Measurements from ENCODE around the gene STYXL2.

The STYXL2 gene

DNA sequence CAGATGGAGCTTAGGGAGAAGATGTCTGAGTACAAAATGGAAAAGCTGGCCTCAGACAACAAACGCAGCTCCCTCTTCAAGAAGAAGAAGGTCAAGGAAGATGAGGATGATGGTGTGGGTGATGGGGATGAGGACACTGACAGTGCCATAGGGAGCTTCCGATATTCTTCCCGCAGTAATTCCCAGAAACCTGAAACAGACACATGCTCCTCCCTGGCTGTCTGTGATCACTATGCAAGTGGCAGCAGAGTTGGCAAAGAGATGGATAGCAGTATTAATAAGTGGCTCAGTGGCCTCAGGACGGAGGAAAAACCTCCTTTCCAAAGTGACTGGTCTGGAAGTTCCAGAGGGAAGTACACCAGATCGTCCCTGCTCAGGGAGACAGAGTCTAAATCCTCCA lies 33.8 kb downstream of the STYXL2 start:
- H3K4me3 ChIP-seq (ENCODE audit: low read depth, low read length), result no peak overlapping the region
- H3K36me3 ChIP-seq (ENCODE audit: control insufficient read depth, insufficient read depth, low read length), result no peaks in the 10 kb centered on the region
- H3K4me1 ChIP-seq (ENCODE audit: control insufficient read depth, insufficient read depth, low read length), result peaks cover 1% of the 10 kb centered on the region
- no peak overlapping the region for H3K9ac ChIP-seq (ENCODE audit: low read depth, low read length)
- no peaks in the 10 kb centered on the region for H3K9me3 ChIP-seq (ENCODE audit: control insufficient read depth, insufficient read depth, low read length)
- H3K27me3 ChIP-seq (ENCODE audit: control insufficient read depth, insufficient read depth, low read length), result peaks cover 2% of the 10 kb centered on the region

GRCh38 chr1:167128261-167129227 lies 34.7 kb downstream of the STYXL2 start:
- Histone ChIP-seq H3K9me3 (ENCODE audit: control insufficient read depth, insufficient read depth, low read length) (no peaks in the 10 kb centered on the region), H3K36me3 (ENCODE audit: control insufficient read depth, insufficient read depth, low read length) (no peaks in the 10 kb centered on the region), H3K4me3 (ENCODE audit: low read depth, low read length) (no peak overlapping the region), H3K27me3 (ENCODE audit: control insufficient read depth, insufficient read depth, low read length) (peaks cover 2% of the 10 kb centered on the region), H3K4me1 (ENCODE audit: control insufficient read depth, insufficient read depth, low read length) (no peaks in the 10 kb centered on the region), H3K9ac (ENCODE audit: low read depth, low read length) (no peak overlapping the region)

DNA sequence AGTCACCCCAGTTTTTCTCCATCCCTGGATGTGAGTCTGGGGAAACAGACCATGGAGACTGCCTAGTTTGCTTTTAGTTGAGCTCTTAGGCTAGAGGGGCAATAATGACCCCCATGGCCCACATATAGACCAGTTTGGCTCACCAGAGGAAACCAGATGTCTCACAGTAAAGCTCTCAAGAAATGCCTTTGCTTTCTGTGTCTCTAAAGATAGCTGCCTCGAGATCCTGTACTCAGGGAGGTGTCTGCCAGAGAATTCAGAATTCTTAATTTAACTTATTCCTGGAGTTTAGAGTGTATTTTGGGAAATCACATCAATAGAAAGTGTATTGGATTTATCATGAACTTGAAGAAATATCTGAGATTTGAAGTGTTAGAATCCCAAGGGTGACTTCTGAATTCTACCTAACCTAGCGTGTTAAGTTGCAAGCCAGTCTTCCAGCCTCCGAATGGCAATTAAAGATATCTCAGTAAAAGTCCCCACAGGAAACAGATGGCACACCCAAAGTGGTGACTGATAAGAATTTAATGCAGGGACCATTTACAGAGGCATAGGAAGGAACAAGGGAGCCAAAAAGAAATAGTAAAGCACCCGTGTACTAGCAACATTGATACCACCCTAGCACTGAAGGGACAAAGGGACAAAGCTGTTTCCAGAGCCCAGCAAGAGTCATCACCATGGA lies 37.1 kb downstream of the STYXL2 start:
- no peaks in the 10 kb centered on the region for H3K36me3 ChIP-seq (ENCODE audit: control insufficient read depth, insufficient read depth, low read length)
- peaks cover 5% of the 10 kb centered on the region for H3K27me3 ChIP-seq (ENCODE audit: control insufficient read depth, insufficient read depth, low read length)
- H3K4me3 ChIP-seq (ENCODE audit: low read depth, low read length), result no peak overlapping the region
- H3K9me3 ChIP-seq (ENCODE audit: control insufficient read depth, insufficient read depth, low read length), result no peaks in the 10 kb centered on the region
- no peak overlapping the region for H3K9ac ChIP-seq (ENCODE audit: low read depth, low read length)
- no peaks in the 10 kb centered on the region for H3K4me1 ChIP-seq (ENCODE audit: control insufficient read depth, insufficient read depth, low read length)

GRCh38 chr1:167132301-167133010 lies 38.6 kb downstream of the STYXL2 start:
- Histone ChIP-seq H3K4me1 (ENCODE audit: control insufficient read depth, insufficient read depth, low read length) (peaks cover 7% of the 10 kb centered on the region), H3K4me3 (ENCODE audit: low read depth, low read length) (no peak overlapping the region), H3K9me3 (ENCODE audit: control insufficient read depth, insufficient read depth, low read length) (no peaks in the 10 kb centered on the region), H3K9ac (ENCODE audit: low read depth, low read length) (no peak overlapping the region), H3K27me3 (ENCODE audit: control insufficient read depth, insufficient read depth, low read length) (peaks cover 3% of the 10 kb centered on the region), H3K36me3 (ENCODE audit: control insufficient read depth, insufficient read depth, low read length) (no peaks in the 10 kb centered on the region)

GRCh38 chr1:167135281-167135840 lies 41.5 kb downstream of the STYXL2 start:
- Histone ChIP-seq H3K4me3 (ENCODE audit: low read depth, low read length) (no peak overlapping the region), H3K9ac (ENCODE audit: low read depth, low read length) (no peak overlapping the region), H3K4me1 (ENCODE audit: control insufficient read depth, insufficient read depth, low read length) (peaks cover 17% of the 10 kb centered on the region), H3K27me3 (ENCODE audit: control insufficient read depth, insufficient read depth, low read length) (peaks cover 3% of the 10 kb centered on the region), H3K36me3 (ENCODE audit: control insufficient read depth, insufficient read depth, low read length) (no peaks in the 10 kb centered on the region), H3K9me3 (ENCODE audit: control insufficient read depth, insufficient read depth, low read length) (no peaks in the 10 kb centered on the region)

DNA sequence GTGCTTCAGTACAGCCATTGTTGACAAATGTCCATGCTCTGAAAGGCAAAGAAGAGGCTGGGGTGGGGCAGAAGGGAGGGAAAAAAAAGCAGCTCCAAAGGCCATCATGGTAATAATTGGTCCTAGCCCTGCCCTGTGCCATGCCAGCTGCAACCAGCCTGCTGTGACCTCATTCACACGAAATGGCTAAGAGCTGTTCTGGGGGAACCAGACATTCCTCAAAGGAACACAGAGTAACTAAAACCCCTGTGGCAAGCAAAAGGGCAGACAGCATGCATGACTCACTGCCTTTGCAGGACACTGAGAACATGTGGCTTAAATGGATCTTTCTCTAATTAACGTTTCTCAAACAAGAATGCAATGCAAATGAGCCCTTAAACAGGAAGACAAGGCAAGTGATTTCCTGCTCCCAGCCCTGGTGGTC lies 42.3 kb downstream of the STYXL2 start:
- Histone ChIP-seq H3K36me3 (ENCODE audit: control insufficient read depth, insufficient read depth, low read length) (no peaks in the 10 kb centered on the region), H3K4me3 (ENCODE audit: low read depth, low read length) (no peak overlapping the region), H3K4me1 (ENCODE audit: control insufficient read depth, insufficient read depth, low read length) (peaks cover 17% of the 10 kb centered on the region), H3K9me3 (ENCODE audit: control insufficient read depth, insufficient read depth, low read length) (no peaks in the 10 kb centered on the region), H3K9ac (ENCODE audit: low read depth, low read length) (no peak overlapping the region), H3K27me3 (ENCODE audit: control insufficient read depth, insufficient read depth, low read length) (peaks cover 3% of the 10 kb centered on the region)

DNA sequence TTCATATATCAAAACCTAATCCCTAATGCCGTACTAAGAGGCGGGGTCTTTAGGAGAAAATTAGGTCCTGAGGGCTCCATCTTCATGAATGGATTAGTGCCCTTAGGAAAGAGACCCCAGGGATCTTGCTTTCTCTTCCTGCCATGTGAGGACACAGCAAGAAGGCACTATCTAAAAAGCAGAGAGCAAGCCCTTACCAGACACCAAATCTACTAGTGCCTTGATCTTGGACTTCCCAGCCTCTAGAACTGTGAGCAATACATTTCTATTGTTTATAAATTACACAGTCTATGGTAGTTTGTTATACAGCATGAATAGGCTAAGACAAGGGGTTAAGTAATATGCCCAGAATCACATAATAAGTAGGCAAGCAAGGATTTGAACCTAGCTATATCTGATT lies 42.9 kb downstream of the STYXL2 start:
- H3K9me3 ChIP-seq (ENCODE audit: control insufficient read depth, insufficient read depth, low read length), result no peaks in the 10 kb centered on the region
- H3K27me3 ChIP-seq (ENCODE audit: control insufficient read depth, insufficient read depth, low read length), result peaks cover 3% of the 10 kb centered on the region
- H3K36me3 ChIP-seq (ENCODE audit: control insufficient read depth, insufficient read depth, low read length), result no peaks in the 10 kb centered on the region
- peaks cover 17% of the 10 kb centered on the region for H3K4me1 ChIP-seq (ENCODE audit: control insufficient read depth, insufficient read depth, low read length)
- H3K4me3 ChIP-seq (ENCODE audit: low read depth, low read length), result no peak overlapping the region
- H3K9ac ChIP-seq (ENCODE audit: low read depth, low read length), result no peak overlapping the region

GRCh38 chr1:167137332-167137781 lies 43.5 kb downstream of the STYXL2 start:
- Histone ChIP-seq H3K9ac (ENCODE audit: low read depth, low read length) (no peak overlapping the region), H3K4me1 (ENCODE audit: control insufficient read depth, insufficient read depth, low read length) (peaks cover 17% of the 10 kb centered on the region), H3K9me3 (ENCODE audit: control insufficient read depth, insufficient read depth, low read length) (no peaks in the 10 kb centered on the region), H3K27me3 (ENCODE audit: control insufficient read depth, insufficient read depth, low read length) (peaks cover 3% of the 10 kb centered on the region), H3K36me3 (ENCODE audit: control insufficient read depth, insufficient read depth, low read length) (no peaks in the 10 kb centered on the region), H3K4me3 (ENCODE audit: low read depth, low read length) (no peak overlapping the region)

DNA sequence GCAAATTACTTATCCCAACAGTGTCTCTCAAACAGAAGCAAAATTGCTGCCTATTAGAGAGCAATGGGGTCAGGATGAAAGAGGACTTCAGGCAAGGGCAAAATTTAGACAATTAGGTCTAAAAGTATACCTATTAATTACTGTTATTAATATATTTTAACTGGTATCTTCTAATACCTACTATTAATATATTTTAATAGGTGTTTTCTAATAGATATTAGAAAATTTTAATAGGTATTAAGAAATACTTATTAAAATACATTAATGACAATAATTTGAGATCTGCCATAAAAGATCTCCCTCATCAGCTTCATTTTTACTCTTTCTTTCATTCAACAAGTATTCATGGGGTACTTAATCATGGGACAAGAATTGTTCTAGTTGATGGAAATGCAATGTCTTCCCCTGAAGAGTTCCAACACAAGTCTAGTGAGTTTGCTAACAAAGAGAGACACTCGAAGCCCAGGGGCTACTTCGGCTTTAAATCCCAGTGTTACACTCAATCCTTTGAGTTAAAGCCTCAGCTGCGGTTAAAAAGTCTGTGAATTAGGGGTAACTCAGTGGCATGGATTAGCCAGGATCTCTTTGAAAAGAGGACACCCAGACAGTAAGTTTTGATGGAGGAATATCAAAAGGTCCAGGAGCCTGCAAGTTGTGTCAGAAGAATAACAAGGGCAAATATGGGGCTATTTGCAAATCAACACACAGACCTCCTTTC lies 44.1 kb downstream of the STYXL2 start:
- no peaks in the 10 kb centered on the region for H3K36me3 ChIP-seq (ENCODE audit: control insufficient read depth, insufficient read depth, low read length)
- H3K27me3 ChIP-seq (ENCODE audit: control insufficient read depth, insufficient read depth, low read length), result peaks cover 3% of the 10 kb centered on the region
- H3K4me1 ChIP-seq (ENCODE audit: control insufficient read depth, insufficient read depth, low read length), result peaks cover 17% of the 10 kb centered on the region
- H3K9me3 ChIP-seq (ENCODE audit: control insufficient read depth, insufficient read depth, low read length), result no peaks in the 10 kb centered on the region
- H3K9ac ChIP-seq (ENCODE audit: low read depth, low read length), result no peak overlapping the region
- H3K4me3 ChIP-seq (ENCODE audit: low read depth, low read length), result no peak overlapping the region

- no peak overlapping the region for H3K4me3 ChIP-seq (ENCODE audit: low read depth, low read length)
- peaks cover 17% of the 10 kb centered on the region for H3K4me1 ChIP-seq (ENCODE audit: control insufficient read depth, insufficient read depth, low read length)
- H3K9ac ChIP-seq (ENCODE audit: low read depth, low read length), result no peak overlapping the region
- no peaks in the 10 kb centered on the region for H3K36me3 ChIP-seq (ENCODE audit: control insufficient read depth, insufficient read depth, low read length)
- no peaks in the 10 kb centered on the region for H3K9me3 ChIP-seq (ENCODE audit: control insufficient read depth, insufficient read depth, low read length)
- peaks cover 3% of the 10 kb centered on the region for H3K27me3 ChIP-seq (ENCODE audit: control insufficient read depth, insufficient read depth, low read length)
Measured at GRCh38 chr1:167138703-167139102, 44.8 kb downstream of the STYXL2 start.

DNA sequence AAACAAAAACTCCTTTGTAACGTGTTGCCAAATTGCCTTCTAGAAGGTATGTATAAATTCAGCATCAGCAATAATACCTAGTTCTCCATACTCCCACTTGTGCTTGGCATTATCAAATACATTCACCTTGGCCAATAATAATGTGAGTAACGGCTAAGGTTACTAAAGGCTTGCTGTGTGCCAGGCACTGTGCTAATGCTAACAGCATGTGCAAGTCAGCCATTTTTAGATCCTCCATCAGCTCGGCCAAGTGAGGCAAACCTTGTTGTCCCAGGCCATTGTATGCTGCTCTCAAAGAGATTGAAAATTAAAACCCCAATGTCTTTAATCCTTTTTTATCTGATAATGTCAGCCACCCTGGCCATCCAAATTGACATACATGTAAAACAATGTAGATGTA lies 48.1 kb downstream of the STYXL2 start:
- H3K36me3 ChIP-seq (ENCODE audit: control insufficient read depth, insufficient read depth, low read length), result no peaks in the 10 kb centered on the region
- H3K9ac ChIP-seq (ENCODE audit: low read depth, low read length), result no peak overlapping the region
- no peaks in the 10 kb centered on the region for H3K9me3 ChIP-seq (ENCODE audit: control insufficient read depth, insufficient read depth, low read length)
- no peaks in the 10 kb centered on the region for H3K27me3 ChIP-seq (ENCODE audit: control insufficient read depth, insufficient read depth, low read length)
- H3K4me1 ChIP-seq (ENCODE audit: control insufficient read depth, insufficient read depth, low read length), result peaks cover 10% of the 10 kb centered on the region
- H3K4me3 ChIP-seq (ENCODE audit: low read depth, low read length), result no peak overlapping the region

Measured in iPS-15b (cell line).